DMS 273 treated with DMSO at 0.1 percent for 48 hours (cell line): ENCODE data around the gene CLASP1.

Experiments
- DNase-seq: peaks from one replicate; lab custom pipeline; 2025; lab: John Stamatoyannopoulos, UW

The CLASP1 gene

GRCh38 chr2:121541495-121541894, 107.8 kb downstream of the CLASP1 start:
- DNase-seq: no peak

DNA sequence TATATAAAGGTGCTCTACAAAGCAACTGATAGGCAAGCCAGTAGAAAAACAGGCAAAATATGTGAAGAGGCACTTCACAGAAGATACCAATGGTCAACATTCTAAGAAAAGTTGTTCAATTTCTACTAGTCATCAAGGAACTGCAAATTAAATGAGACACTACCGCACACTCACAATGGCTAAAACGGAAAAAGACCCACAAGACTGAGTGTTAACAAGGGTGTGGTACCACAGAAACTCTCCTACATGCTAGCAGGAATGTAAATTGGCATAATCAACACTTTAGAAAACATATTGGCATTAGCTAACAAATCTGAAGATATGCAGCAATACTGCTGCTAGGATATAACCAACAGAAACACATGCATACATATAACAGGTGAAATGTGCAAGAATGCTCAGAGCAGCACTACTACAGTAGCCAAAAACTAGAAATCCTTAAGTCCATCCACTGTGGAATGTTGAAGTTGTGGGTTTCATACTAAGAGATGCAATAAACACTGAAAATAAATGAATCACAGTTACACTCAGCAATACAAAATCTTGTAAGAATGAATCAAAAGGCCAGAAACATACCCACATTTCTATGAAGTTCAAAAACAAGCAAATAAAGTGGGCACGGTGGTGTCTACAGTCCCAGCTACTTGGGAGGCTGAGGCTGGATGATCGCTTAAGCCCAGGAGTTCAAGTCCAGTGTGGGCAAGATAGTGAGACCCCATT, 109.4 kb downstream of the CLASP1 start:
- no peak for DNase-seq

DNA sequence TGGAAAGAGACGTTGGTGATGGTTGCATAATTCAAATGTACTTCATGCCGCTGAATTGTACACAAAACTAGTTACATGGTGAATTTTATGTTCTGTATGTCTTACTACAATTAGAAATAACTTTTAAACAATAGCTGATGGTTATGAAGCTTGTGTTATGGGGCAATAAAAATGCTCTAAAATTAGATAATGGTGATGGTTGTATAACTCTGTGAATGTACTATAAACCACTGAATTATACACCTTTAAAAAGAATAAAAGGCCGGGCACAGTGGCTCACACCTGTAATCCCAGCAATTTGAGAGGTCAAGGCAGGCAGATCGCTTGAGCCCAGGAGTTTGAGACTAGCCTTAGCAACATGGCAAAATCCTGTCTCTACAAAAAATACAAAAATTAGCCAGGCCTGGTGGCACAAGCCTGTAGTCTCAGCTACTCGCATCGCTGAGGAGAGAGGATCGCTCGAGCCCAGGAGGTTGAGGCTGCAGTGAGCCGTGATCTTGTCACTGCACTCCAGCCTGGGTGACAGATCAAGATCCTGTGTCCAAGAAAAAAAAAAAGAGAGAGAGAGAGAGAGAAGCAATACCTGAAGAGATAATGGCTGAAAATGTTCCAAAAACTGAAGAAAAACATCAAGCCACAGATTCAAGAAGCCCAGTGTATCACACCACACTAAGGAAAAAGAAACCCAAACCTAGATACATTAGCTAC, 112.3 kb downstream of the CLASP1 start:
- no peak for DNase-seq

- DNase-seq: no peak
These were observed 112.9 kb downstream of the CLASP1 start for GRCh38 chr2:121536347-121536746.

- no peak for DNase-seq
These were observed 115.3 kb downstream of the CLASP1 start for GRCh38 chr2:121534007-121534406.

GRCh38 chr2:121532894-121533293, 116.4 kb downstream of the CLASP1 start:
- no peak for DNase-seq

GRCh38 chr2:121532347-121532766, 116.9 kb downstream of the CLASP1 start:
- peak; percentile 52 for DNase-seq

DNA sequence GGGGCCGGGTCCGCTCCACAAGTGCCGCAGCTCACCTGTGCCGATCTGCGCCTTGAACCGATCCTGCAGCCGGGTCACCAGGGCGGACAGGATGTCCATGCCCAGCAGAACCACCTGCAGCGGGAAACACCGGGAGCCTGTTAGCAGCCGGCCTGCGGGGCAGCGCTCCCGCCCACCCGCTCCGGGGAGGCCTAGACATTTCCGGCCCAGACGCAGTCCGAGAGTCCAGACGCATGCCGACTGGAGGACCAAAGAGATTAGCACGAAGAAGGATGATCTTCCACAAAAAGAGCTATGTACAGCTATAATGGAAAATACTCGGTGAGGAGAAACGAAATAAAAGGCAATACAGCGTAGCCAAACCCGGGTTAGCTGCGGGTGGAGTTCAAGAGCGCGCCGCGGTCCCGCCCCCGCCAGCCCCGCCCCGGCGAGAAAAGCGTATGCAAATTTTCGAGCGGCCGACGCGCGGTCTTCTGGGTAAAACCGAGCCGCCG, 119.0 kb downstream of the CLASP1 start:
- peak; percentile 81 for DNase-seq

GRCh38 chr2:121529439-121530211, 119.6 kb downstream of the CLASP1 start:
- DNase-seq: no peak

DNA sequence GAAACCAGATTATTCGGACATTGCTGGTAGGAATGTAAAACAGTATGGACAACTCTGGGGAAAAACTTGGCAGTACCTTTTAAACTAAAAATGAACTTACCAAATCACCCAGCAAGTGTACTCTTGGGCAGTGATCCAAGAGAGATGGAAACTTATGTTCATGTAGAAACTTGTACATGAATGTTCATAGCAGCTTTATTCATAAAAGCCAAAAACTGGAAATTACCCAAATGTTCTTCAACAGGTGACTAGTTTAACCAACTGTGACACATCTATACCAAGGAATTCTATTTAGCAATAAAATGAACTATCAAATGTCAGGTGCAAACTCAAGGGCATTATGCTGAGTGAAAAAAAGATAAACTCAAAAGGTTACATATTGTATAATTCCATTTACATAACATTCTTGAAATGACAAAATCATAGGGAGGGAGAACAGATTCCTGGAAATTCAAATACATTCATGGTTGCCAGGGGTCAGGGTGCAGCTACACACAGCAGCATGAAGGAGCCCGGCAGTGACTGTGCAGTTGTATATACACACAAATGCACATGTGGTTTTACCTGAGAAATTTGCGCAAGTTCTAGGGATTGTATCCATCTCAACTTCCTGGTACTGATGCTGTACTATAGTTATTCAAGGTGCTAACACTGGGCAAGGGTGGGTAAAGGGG, 122.1 kb downstream of the CLASP1 start:
- no peak for DNase-seq

GRCh38 chr2:121524685-121525425, 124.4 kb downstream of the CLASP1 start:
- no peak for DNase-seq

DNA sequence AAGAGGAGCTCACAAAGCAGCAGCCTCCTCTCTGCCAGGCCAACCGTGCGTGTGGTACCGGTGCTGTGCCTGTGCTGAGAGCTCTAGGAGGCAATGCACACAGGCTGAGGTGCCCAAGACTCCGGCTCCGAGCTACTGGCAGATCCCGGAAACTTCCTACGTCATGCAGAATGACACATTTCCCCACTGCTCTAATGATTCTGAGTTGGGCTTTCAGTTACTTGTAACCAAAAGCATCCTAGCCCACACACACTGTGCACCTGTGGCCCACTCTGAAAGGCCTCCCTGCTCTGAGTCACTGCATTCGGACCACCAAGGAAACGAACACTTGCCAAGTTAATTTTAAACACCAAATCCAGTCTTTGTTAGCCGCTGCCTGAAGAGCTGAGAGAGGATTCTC, 127.9 kb downstream of the CLASP1 start:
- DNase-seq: no peak

- no peak for DNase-seq
These were observed 128.6 kb downstream of the CLASP1 start for GRCh38 chr2:121520641-121520994.

DNA sequence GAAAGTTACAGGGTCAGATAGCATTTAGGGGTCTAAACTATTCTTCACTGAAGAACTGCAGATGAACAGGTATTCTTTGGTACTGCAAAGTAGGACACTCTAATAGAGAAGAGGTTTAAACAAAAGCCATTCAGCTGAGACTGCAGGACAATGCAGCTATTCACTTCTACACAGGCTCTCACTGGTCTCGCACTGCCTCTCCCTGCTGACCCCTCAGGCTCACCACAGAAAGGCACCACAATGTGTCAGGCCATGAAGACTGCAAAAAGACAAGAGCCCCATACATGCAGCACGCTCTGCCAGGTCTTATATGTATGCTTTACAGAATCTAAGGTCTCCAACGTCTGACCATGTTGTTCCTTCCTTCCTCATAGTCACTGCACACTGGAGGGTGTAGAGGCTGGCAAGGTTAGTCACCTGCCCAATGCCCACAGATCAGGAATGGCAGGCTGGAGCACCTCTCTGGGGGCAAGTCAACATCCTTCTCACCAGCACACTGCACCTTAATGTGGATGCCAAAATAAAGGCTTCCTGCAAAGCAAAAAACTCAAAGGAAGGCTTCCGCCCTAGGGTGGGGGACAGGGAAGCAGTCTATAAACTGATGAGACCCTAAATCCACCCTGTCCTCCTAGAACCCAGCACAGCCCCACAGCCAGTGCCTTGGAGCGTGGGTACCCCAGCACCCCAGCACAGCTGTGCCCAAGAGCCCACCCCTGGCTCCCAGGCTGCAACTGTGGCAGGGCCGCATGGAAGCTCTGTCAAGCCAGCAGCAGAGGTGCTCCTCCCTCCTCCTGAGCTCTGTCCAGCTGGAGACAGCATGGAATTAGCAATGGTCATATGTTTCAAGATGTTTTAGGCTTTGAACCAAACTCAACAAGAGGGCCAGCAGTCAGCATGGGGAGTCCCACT, 129.3 kb downstream of the CLASP1 start:
- DNase-seq: no peak

- DNase-seq: no peak
These were observed 130.1 kb downstream of the CLASP1 start for GRCh38 chr2:121519153-121519552.

- DNase-seq: no peak
These were observed 135.5 kb downstream of the CLASP1 start for GRCh38 chr2:121513597-121514333.

GRCh38 chr2:121510857-121511256, 138.4 kb downstream of the CLASP1 start:
- DNase-seq: no peak

- DNase-seq: no peak
These were observed 142.6 kb downstream of the CLASP1 start for GRCh38 chr2:121506621-121507020.

GRCh38 chr2:121505986-121506586, 143.2 kb downstream of the CLASP1 start:
- no peak for DNase-seq
